T-helper 2 cell treated with Interferon-gamma antibody and Interleukin-4, amounts not matched to agents 100 ng/mL and 5 ng/mL, for 36 hours (primary cell): ENCODE data around the gene GK. TPM values are rescaled to one million over a fixed set of nuclear protein-coding genes. Genes with fewer than 3 reads are reported as not detected.
"Not testable (repeated sequence)": the region's sequence is repeated elsewhere in the genome, so short reads cannot be mapped to it uniquely, and the experiment has no call there.

Experiments used
- intact Hi-C: fragments of 100-400 bp; cut with micrococcal nuclease; formaldehyde crosslinking; loops from one replicate; pipeline ENCODE4 v1.15.1; 2023
- total RNA-seq: library from RNA; stranded (reverse); gene quantifications from 2 replicates; pipeline ENCODE4 v1.2.3, GENCODE V29; 2022

The GK gene
- total RNA-seq, 1 donor from 2014 or later: 38.1 TPM

GRCh38 chrX:30693999-30694650 is 40.9 kb downstream of the GK start:
- intact Hi-C loops: no loop called here

- intact Hi-C loops: no loop called here
These were observed 49.5 kb downstream of the GK start for GRCh38 chrX:30702736-30703135.

GRCh38 chrX:30706216-30706775 is 53.1 kb downstream of the GK start:
- intact Hi-C loops: no loop called here

GRCh38 chrX:30712214-30712613 is 59.0 kb downstream of the GK start:
- intact Hi-C loops: no loop called here

GRCh38 chrX:30713061-30713525 is 59.9 kb downstream of the GK start:
- intact Hi-C loops: loop anchor here (1.0 kb wide), 3 partner anchors 61 to 176 kb away; partner anchors contain the start of genes TAB3 and TASL

GRCh38 chrX:30714138-30714537 is 60.9 kb downstream of the GK start:
- intact Hi-C loops: no loop called here

GRCh38 chrX:30715976-30716375 is 62.8 kb downstream of the GK start:
- intact Hi-C loops: no loop called here

GRCh38 chrX:30733852-30734660 is 80.8 kb downstream of the GK start:
- intact Hi-C loops: loop anchor here (2.0 kb wide), 1 partner anchor 155 kb away; the partner anchor contains the start of gene TAB3

GRCh38 chrX:30734782-30735181 is 81.6 kb downstream of the GK start:
- intact Hi-C loops: loop anchor here (2.0 to 5.0 kb wide), 3 partner anchors 154 to 923 kb away; partner anchors contain the start of gene TAB3

- intact Hi-C loops: loop anchor here (2.0 to 5.0 kb wide), 4 partner anchors 95 to 921 kb away; partner anchors contain the start of gene TAB3
These were observed 82.6 kb downstream of the GK start for GRCh38 chrX:30735839-30736238.

GRCh38 chrX:30741545-30741944 is 88.3 kb downstream of the GK start:
- intact Hi-C loops: no loop called here

- intact Hi-C loops: no loop called here
These were observed 95.2 kb downstream of the GK start for GRCh38 chrX:30748342-30748960.

GRCh38 chrX:30751497-30751896 is 98.3 kb downstream of the GK start:
- intact Hi-C loops: no loop called here

GRCh38 chrX:30762755-30763154 is 109.5 kb downstream of the GK start:
- intact Hi-C loops: no loop called here

GRCh38 chrX:30773764-30774163 is 120.5 kb downstream of the GK start:
- intact Hi-C loops: not testable (repeated sequence)

- intact Hi-C loops: no loop called here
These were observed 124.4 kb downstream of the GK start for GRCh38 chrX:30777575-30777974.

- intact Hi-C loops: no loop called here
These were observed 126.3 kb downstream of the GK start for GRCh38 chrX:30779453-30780030.
